ENCODE measurements around the gene SERF2. TPM values are rescaled to one million over a fixed set of nuclear protein-coding genes. Genes with fewer than 3 reads are reported as not detected.

The SERF2 gene
- total RNA-seq, result 273 and 292 TPM in 2 replicates

DNA sequence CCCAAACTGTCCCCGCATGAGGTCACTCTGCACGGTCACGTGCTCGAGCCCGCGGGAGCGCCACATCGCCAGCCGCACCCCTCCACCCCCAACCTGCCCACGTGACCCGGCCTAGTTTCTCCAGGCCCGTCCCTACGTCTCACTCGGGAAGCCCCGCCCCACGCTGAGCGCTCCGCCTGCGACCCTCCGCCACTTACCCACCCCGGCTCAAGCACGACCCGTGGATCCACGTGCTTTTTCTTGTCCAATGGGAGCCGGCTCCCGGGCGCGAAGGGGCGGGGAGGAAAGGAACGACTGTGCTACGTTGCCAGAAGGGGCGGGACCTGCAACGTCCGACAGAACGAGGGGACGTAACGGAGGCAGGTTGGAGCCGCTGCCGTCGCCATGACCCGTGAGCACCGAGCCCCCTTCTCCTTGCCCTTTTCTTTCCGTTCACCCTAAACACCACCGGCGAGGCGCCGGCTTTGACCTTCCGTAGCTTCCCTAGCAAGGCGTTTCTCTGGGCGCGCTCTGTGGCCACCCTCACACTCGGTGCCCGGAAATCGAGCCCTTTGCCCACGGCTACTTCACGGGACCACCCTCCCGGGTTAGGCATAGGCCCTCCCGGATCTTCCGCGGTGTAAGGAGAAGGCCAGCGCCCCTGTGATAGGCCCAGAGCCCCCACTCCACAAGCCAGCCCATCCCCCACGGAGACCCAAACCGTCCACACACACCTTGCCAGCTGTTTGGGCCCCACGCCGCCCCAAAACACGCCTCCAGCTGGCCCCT lies at the start of gene SERF2:
TSS of gene SERF2 (plus strand) at position 328 of the 768 bp plus-strand sequence. CDS start at position 385, 57 bp downstream.

DNA sequence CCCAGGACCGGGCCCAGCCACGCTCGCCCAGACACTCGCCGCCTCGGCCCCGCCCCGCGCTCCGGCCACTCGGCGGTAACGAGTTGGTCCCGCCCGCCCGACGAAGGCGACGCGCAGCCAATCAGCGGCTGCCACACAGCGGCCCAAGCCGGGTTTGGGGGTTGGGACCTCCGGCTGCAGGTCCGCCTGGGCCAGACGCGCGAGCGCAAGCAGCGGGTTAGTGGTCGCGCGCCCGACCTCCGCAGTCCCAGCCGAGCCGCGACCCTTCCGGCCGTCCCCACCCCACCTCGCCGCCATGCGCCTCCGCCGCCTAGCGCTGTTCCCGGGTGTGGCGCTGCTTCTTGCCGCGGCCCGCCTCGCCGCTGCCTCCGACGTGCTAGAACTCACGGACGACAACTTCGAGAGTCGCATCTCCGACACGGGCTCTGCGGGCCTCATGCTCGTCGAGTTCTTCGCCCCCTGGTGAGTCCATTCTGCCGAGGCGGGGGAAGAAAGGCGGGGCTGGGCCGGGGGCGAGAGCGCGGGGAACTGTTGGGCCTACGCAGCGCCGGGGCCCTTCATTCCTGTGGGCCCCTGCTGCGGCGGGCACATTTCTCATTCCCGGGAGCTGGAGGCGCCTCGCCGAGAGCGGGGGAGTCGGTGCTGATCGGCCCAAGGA lies 45.7 kb upstream of the SERF2 start, which contains the start of gene PDIA3:
TSS of gene PDIA3 (plus strand) at position 194 of the 658 bp plus-strand sequence. CDS start at position 296, 102 bp downstream.

DNA sequence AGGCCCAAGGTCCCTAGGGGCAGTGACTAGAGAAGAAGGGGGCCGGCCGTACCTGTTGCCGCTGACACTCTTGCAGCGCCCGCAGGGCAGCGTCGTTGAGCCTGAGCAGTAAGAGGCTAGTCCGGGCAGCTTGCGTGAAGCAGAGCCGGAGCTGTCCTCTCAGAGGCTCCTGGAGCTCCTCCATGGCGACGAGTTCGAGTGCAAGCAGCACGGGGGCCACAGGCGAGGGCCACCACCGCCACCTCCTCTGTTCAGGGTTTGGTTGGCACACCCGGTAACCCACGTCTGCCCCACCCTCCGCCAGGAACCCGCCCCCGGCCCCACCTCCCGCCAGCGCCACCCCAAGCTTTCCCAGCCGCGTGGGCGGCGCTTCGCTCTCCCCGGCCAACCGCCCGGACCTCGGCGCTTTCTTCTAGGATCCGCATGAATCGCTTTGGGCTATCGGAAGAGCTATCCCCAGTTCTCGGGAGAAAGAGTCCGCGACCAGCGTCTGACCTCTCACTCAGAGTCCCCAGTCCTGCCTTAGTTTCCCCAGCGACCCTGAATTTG lies 15.3 kb upstream of the SERF2 start, which contains the start of gene ELL3:
TSS of gene ELL3 (minus strand) at position 249 of the 549 bp plus-strand sequence. CDS start at position 184, 65 bp downstream.

DNA sequence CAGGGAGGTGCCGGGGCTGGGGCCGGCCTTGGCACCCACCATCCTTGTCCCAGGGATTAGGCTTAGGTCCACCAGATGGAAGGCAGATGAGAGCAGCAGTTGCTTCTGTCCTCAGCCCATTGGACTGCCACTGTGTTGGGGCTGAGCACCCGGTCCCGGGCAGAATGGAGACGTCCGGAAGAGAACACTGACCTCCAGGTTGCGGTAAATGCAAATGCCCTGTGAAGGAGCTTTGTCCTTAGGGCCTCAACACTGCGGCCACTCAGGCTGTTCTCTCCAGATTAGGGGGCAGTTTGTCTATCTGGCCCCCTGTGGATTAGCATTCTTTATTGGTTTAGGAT lies 7.8 kb downstream of the SERF2 start, which contains the start of gene SERINC4:
TSS of gene SERINC4 (minus strand) at position 276 of the 341 bp plus-strand sequence. CDS start at position 42, 234 bp downstream.

DNA sequence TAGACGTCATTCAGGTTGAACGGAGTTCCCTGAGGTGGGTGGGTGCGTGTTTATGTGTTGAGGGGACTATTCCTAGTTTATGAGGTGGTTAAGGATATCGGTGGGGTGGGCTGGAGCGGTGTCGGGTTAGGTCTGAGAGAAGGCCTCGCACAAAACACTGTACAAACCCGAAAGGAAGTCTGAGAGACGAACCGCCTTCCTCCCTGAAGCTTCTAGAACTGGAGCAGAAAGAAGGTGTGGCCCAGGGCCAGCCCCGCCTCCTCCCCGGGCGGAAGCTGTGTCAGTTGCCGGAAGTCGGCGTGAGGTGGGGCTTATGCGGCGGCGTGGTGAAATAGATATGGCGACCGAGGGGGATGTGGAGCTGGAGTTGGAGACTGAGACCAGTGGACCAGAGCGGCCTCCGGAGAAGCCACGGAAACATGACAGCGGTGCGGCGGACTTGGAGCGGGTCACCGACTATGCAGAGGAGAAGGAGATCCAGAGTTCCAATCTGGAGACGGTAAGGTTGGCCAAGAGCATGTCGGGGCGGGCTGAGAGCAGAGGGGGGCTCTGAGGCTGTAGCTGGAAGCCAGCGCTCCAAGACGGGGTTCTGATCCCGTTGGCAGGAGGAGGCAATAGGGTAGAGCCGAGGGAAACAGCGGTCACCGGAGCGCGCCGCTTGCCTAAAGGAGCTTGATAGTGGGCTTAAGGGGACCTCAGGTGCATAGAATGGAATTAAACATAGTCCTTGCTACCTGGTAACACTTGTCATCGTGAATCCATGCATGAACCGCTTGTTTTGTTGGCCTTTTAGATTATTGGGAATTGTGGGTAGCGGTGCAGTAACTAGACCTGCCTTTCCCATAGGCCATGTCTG lies 8.4 kb downstream of the SERF2 start, which contains the start of gene HYPK:
TSS of gene HYPK (plus strand) at position 314 of the 856 bp plus-strand sequence. CDS start at position 338, 24 bp downstream.

DNA sequence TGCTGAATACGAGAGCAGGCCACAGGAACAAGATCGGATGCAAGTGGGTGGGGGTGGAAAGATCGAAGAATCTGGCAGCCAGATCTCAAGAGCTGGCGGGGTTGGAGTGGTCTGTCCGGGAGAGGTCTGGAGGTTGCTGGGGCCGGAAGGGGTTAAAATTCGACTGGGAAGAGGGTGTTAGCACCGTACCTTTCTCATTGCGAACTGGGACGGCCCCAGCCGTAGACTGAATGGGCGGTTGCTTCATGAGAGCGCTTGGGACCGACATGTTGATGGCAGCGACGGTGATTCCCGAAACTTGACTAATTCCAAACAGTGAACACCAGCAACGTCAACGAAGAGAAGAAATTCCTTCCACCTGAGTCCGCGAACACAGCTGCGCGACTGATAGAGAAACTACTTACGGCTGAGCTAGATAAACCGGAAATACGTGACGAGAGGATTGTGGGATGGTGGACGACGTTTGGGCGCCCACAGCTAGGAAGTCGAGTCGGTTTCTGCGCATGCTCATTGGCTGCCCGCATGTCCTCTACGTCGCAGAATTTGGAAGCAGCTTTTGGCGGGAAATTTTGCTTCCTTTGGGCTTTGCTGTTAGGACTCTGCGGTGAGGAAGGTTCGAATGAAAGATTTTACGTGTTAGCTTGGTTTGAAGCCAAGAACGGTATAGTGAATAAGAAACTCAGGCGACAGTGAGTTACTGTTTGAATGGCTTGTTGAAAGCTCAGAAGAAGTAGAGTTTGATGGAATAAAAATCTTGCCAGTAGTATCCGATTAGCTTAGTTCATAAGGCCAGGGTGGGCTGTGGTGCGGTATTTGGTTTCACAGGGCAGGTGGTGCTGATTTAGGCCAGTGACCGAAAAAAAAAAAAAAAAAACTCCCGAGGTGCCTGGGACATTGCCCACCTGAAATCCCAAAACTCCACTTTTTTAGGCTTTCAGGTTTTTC lies 32.5 kb downstream of the SERF2 start, which contains the start of gene MFAP1:
TSS of gene MFAP1 (minus strand) at position 389 of the 945 bp plus-strand sequence. CDS start at position 268, 121 bp downstream.

DNA sequence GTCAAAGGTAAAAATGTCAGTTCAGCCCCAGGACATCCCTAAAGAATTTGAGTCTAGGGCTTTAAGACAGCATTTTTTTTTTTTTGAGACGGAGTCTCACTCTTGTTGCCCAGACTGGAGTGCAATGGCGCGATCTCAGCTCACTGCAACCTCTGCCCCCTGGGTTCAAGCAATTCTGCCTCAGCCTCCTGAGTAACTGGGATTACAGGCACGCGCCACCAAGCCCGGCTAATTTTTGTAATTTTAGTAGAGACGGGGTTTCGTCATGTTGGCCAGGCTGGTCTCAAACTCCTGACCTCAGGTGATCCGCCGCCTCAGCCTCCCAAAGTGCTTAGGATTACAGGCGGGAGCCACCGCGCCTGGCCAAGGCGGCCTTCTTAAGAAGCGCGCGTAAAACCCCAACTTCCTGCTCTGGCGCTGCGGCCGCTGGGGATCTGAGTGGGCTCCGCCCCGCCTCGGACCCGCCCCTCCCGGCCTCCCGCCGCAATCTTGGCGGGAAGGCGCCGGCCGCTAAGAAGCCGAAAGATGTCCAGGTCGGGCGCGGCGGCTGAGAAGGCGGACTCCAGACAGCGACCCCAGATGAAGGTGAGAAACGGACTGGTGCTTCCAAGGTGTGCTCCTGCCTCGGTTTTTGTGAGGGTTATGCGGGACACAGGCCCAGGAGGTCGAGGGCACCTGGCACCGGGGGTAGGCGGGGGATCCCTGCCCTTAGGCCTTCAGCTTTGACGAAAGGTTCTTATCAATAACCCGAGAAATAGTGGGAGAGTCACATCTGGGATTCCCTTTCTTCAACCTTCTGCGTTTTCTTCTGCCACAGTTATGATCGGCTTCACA lies 34.6 kb downstream of the SERF2 start, which contains the start of gene WDR76:
TSS of gene WDR76 (plus strand) at position 495 of the 834 bp plus-strand sequence. CDS start at position 526, 31 bp downstream.

Other genes with a start within 250 kb of the SERF2 start
- 16.5 and 18.4 TPM in 2 replicates for gene PPIP5K1, start 202.1 kb upstream of the SERF2 start, total RNA-seq
- gene CKMT1B, start 198.3 kb upstream of the SERF2 start, total RNA-seq, result not detected in 2 replicates
- gene STRC, start 173.5 kb upstream of the SERF2 start, total RNA-seq, result not detected in 2 replicates
- gene CATSPER2, start 143.5 kb upstream of the SERF2 start, total RNA-seq, result 1.1 and 1.6 TPM in 2 replicates
- not detected in 2 replicates for gene CKMT1A, start 98.5 kb upstream of the SERF2 start, total RNA-seq
- gene PDIA3, start 45.9 kb upstream of the SERF2 start, total RNA-seq, result 119 and 192 TPM in 2 replicates
- gene ELL3, start 15.4 kb upstream of the SERF2 start, total RNA-seq, result 1.8 and 1.9 TPM in 2 replicates
- not detected in 2 replicates for gene SERINC4, start 7.9 kb downstream of the SERF2 start, total RNA-seq
- gene HYPK, start 8.3 kb downstream of the SERF2 start, total RNA-seq, result 7.7 and 9.4 TPM in 2 replicates
- 25.7 and 29.6 TPM in 2 replicates for gene MFAP1, start 32.4 kb downstream of the SERF2 start, total RNA-seq
- gene WDR76, start 34.7 kb downstream of the SERF2 start, total RNA-seq, result 6.6 and 11.2 TPM in 2 replicates